Stimulated activated CD4-positive, alpha-beta T cell treated with anti-CD3 and anti-CD28 coated beads, Interleukin-1b, Interleukin-23, amount 100 ng/mL, for 4 hours (primary cell): ENCODE results near the gene ZBTB24.

Experiments used
- DNase-seq, 2 donors: peaks; one replicate each; pipeline ENCODE4 v3.0.0-alpha.2; 2020; ENCODE audit warnings: low read depth in 2 of 2

Gene ZBTB24

DNA sequence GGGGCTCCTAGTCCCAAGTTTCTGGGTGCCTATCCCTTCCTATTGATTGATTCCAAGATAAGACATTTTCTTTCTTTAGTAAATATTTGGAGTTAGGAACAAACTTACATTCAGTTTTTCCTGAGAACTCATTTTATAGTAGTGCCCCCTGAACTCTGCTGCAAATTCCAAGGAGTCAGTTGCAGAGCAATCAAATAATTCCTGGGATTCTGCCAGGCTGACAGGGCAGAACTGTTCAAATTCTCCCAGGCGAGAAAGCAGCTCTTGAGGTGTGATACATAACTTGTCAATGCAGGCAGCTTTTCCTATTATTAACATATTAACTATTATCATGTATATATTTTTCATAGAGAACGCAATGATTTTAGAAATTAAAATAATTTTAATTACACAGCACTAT, 15.9 kb upstream of the ZBTB24 start:
- DNase-seq = no peak

DNA sequence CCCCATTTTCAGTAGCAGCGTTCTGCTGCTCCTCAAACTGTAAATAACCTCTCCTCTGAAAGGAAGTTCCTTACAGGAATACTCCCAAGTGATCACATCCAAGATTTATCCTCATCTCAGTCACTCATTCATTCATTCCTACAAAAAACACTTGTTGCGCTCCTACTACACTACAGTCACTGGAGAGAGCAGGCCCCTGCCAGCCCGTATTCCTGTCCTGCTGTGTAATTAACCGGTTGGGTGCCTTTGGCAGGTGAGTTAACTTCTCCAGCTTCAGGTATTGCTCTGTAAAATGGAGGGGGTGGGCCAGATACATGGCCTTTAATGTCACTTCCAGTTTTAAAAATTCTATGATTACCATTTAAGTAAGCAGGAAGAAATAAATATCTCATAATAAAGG, 15.0 kb upstream of the ZBTB24 start:
- no peak for DNase-seq

DNA sequence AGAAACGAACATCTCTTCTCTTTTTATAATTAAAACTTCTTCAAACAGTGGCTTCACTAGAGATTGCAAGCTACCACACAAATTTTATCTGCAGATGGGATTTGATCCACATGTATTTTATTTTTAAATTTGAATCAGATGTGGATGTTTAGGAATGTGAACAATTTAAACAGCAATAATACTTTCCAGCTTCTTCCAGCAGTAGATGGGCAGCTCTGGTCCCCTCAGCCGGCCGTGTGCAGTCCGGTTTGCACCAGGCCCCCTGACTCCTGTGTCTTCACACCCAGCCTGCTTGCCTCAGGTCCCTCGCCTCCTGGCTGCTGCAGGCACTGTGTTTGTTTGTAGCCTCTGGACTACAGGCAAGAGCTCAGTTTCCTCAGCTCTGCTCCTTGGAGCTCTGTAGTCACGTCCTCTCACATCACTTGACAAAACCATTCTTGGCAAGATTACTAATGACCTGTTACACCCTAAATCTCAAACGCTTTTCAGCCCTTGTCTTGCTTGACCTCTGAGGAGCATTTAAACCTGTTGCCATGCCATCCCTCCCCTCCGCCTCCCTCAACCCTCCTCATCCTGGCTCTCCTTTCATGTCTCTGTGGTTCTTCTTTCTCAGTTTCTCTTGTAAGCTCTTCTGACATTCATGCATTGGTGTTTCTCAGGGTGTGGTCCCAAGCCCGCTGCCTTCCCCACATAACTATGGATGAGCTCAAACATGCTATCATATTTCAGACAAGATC, 13.2 kb upstream of the ZBTB24 start:
- no peak for DNase-seq

DNA sequence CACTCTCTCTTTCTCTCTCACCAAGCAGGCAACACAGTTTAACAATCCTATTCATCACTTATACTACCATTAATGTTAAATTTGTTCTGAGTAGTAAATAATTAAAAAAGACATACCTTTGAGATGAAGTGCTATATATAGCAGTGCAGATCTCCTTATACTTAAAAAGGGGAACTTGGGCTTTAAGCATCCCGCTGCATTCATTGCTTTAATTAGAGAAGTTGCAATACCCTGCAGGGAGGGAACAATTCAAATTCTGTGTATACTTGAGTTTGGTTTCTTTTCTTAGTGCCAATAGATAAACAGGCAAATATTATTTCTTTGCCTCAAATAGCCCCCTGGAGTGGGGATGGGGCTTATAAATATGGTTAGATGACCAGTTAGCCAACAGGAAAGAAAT, 10.8 kb upstream of the ZBTB24 start:
- DNase-seq = no peak

DNA sequence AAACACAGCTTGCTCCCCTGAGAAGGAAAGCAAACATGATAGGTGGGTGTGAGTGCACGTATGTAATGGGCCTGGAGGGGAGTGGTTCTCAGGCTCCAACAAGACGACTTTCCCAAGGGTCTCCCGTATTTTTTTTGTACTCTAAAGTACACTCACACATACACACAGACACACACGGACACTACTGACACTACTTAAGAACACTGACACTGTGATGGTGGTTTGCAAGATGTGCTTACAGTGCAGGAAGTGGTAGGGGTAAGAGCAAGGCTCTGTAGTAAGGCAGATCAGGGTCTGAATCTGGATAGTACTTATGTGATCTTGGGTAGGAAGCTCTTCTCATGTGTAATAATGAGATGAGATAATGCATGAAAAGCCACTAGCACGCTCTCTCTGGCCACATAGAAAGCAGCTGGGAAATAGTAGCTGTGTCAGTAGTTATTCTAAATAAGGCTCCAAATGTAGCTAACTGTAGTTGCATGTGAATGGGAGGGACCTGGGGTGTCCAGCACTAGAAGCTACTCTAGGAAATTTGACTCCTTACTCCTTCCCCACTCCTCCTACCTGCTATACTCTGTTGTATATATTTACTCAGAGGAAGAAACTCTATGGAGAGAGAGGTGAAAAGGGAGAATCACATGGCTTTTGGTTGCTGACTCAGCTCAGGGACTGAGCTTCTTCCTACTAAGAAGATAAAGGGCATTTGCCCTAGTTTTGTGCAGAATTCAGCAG, 8.4 kb upstream of the ZBTB24 start:
- no peak for DNase-seq

DNA sequence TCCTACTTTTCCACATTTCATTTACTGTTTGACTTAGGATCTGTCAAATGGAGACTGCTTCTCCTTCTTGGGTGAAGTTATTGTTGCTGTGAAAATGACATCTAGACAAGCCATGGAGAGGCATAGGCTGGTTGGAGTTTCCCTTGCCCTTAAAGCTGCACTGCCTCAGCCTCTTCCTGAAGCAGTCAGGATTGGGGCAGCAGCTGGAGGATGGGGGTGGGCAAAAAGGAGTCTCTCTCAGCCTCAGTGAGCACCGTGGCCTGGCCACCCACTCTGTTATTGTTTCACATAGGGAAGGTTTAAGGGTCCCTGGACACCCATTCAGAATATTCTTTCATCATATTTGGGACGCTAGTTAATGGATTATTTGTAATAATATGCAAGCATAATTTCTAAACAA, 7.7 kb upstream of the ZBTB24 start:
- DNase-seq = no peak

DNA sequence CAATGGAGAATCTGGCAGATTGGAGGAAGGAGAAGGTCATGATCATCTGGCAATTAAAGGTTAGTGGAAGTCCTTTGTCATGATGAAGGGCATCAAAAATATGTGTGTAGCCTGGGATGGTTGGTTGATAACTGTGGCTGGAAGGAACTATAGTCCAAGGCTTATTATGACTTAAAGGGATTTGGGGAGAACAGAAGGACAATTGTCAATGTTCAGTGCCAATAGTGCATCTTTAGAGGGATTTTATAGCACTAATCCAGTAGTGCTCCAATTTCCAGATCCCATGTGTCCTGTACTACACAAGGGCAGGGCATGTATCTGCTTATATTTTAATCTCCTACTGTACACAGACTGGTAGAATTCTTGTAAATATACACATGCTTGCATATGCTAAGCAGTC, 5.0 kb upstream of the ZBTB24 start:
- no peak for DNase-seq

DNA sequence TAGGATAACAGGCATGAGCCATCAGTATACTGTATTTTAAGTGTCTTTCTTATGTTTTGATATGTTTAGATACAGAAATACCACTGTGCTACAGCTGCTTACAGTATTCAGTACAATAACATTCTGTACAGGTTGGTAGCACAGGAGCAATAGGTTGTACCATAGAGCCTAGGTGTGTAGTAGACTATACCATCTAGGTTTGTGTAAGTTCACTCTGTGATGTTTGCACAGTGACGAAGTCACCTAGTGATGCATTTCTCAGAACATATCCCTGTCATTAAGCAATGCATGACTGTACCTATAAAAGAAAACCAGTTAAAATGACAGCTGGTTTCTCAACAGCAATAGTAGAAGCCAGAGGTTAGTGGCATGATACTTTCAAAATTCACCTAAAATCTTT, 3.0 kb upstream of the ZBTB24 start:
- DNase-seq = no peak

DNA sequence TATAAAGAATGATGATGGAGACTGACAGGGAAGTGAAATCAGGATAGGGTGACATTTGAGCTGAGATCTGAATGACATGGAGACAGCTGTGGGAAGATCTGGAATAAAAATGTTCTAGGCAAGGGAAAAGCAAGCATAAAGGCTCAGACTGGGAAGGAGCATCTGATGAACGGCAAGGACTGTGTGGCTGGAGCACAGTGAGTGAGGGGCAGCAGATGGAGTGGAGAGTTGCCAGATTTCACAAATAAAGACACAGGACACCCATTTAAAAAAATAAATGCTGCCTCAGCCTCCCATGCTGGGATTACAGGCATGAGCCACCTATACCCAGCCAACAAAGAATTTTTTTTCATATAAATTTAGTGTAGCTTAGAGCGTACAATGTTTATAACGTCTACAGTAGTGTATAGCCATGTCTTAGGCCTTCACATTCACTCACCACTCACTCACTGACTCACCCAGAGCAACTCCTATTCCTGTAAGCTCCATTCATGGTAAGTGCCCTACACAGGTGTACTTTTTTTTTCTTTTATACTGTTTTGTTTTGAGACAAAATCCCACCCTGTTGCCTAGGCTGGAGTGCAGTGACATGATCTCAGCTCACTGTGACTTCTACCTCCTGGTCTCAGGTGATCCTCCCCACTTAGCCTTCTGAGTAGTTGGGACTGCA, 2.4 kb upstream of the ZBTB24 start:
- no peak for DNase-seq

DNA sequence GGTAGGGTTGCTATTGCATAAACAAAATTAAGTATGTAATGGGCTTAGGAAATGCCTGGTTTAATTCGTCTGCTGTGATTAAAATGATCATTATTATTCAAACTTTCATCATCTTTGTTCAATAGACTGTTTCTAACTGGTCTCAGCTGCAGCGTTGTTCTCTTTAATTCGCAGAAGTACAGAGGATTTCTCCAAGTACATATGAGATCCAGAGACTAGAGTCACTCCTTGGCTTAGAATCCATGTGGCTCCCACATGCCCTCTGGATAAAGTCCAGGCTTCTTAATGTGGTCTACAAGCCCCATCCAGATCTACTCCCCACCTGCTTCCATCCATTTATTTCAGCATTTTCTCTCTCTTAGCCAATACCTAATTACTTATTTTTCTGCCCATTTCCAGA, 1.1 kb upstream of the ZBTB24 start:
- no peak for DNase-seq

DNA sequence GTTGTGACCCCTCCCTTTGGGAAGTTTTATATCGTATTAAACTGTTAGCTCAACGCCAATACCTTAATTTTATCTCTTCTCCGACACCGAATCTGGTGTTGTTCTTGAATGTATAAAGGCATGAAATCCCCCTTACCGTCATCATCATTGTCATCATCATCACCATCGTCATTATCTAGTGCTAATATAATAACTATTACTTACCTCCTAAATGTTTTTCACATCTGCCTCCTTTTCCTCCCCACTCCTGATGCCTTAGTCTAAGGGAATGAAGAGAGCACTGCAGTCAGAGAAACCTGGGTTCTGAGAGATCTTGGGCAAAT, 677 bp upstream of the ZBTB24 start:
- no peak for DNase-seq

DNA sequence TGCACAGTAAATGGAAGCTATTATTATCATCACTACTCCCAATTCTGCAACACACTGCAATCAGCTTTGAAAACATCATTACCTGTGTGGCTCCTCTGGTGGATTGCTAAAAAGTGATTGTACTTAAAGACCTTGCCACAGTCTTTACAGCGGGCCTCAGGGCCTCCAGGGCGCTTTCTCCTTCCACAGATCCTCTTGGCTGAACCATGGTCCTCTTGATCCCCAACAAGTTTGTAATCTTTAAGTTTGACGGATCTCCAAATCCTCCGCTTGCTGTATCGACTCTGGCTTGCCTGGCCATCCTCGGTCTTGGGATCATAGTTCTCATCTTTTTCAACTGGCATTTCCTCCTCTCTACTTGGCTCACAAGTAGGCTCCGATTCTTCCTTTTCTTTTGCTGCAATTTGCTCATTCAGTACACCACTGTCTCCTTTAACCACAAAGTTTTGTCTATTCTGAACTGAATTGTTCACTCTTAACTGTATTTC, 2.0 kb downstream of the ZBTB24 start:
- no peak for DNase-seq

DNA sequence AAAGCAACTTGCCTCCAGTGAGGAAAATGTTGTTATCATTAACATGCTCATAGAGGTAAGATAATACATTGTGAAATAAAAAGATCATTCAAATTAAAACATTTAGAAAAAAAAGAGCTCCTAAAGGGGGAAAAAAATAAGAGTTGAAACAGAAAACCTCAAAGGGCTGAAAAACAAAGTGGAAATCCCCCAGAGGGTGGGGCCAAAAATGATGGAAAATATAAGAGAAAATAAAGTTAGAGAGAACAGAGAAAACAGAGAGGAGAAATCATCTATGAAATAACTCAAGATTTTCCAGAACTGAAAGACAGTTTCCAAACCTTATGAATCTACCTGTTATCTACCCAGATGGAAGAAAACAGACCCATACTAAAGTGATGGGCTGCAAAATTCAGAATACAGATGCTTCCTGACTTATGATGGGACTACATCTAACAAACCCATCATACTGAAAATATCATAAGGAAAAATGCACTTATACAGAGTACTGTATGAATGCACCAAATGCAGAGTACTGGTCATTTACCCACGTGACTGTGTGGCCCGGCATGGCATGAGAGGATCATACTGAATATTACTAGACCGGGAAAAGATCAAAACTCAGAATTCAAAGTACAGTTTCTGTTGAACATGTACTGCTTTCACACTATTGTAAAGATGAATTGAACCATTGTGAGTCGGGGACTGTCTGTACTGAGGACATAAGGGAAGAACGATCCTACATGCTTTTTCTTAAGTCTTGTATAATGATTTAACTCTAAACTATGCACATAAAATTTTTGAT, 4.0 kb downstream of the ZBTB24 start:
- DNase-seq = no peak

DNA sequence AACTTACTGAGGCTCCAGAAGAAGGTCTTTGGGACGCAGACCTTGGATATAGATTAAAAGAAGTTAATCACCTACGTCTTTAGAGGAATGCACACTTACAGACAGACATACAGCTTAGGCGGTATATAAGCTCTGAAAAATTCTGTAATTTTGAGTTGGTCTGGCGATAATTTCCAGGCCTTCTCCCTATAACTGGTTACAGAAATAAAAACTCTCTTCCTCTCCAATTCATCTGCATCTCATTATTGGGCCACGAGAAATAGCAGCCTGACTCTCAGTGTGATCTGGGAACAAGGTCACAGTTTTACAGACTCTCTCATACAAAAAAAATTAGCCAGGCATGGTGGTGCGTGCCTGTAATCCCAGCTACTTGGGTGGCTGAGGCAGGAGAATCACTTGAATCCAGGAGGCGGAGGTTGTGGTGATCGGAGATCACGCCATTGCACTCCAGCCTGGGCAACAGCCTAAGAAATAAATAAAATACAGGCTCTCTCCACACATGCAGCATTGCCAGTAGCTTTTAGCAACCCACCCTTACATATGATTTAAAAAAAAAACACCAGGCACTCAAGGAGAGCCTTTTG, 4.7 kb downstream of the ZBTB24 start:
- no peak for DNase-seq

DNA sequence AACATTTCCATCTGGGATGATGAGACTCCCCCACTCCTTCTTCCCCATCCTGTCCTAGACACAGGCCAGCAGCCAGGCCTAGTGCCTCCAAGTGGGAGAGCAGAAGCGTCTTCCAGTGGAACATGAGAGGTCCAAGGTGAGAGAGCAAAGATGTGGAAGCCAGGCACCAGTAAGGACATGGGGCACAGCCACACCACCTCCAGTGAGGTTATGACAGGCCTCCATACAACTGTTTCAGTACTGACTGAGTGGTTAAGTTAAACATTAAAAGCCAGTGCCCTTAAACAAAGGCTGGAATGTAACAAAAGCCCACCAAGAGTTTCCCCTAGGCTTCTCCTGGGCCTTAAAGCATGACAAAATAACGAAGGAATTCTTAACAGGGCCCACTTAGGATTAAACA, 5.3 kb downstream of the ZBTB24 start:
- no peak for DNase-seq

DNA sequence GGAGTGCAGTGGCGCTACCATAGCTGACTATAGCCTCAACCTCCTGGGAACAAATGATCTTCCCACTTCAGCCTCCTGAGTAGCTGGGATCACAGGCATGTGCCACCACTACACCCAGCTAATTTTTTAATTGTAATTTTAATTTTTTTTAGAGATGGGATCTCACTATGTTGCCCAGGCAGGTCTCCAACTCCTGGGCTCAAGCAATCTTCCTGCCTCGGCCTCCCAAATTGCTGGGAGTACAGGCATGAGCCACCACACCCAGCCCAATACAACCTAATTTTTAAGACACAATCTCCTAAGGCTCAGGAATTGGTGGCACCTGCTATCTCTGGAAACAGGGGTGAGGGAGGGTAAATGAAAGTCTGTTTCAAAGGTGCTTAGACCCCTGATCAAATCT, 5.8 kb downstream of the ZBTB24 start:
- no peak for DNase-seq

DNA sequence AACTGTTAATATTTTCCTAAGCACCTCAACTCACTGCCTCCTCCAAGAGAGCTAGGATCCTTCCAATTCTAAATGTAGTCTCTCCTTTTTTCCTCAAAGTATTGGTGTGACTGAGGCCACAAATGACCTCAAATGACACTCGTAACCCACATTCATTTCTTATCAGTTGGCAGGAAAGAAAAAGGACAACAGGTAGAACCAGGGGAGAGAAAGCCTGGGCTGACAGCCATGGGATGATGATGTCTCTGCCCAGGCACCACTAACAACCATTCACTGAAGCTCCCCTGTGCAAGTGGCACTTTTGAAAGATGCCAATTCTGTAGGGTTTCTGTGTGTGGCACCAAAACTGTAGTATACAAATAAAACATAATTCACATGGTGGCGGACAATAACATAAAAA, 7.4 kb downstream of the ZBTB24 start:
- no peak for DNase-seq

DNA sequence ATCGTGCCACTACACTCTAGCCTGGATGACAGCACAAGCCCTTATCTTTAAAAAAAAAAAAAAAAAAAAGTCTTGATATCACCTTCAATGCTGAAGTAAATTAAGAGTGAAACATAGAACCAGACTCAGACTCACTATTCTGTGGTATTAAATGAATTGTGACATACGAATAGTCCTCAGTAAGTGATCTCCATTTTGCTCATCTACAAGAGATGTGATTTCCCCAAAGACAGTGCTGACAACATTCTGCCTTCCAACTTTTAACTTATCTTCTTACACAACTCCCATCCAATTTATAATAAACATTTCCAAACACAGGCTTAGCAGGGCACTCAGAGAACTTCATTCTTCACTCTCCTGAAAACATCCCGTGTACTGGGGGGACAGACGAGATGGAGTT, 8.0 kb downstream of the ZBTB24 start:
- no peak for DNase-seq

DNA sequence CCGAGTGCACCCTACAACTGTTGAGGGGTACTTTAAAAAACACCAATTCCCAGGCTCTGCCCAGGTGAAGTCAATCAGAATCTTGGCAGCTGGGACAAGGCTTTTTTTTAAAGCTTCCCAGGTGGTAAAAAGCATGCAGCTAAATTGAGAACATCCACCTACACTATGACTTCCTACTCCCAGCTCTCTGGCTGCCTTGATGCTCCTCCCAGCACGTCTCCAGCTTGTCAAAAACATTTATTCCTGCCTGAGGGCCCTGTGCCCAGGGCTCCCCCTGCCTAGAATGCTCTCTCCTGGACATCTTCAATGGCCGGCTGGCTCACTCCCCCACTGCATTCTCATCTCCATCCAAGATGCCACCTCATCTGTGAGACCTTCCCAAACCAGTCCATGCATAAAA, 9.9 kb downstream of the ZBTB24 start:
- no peak for DNase-seq

DNA sequence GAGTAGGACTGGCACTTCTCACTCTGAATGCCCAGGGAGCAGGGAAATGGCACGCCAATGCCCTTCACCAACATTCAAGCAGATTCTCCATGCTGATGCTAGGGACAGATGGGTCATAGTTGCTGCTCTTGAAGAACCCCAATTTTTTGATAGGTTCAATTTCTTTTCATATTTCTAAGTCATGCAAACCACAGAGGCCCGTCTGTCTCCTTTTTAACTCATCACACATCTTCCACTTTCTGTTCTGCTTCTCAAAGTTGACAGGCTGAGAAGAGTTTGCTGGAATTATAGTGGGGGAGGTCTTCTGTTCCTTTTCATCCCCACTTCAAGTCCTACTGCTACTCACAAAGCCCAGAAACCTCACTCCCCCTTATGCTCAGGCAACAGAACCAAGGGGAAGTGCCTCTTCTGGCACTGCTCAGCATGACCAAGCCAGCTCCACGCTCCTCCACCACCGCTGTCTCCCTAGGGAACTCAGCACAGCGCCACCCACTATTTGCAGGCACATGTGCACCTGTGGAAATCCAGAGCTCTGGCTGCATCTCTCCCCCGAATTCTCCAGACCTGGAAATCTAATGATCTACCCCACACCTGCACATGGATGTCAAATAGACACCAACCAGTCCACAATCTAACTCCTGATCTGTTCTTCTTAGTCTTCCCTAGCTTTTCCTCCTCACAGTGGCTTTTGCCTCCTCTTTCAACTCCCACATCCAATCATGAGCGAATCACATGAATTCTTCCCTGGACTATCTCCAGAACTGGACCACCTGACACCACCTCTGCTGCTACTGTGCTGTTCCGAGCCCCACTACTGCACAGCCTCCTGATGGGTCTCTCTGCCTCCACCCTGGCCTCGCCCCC, 10.7 kb downstream of the ZBTB24 start:
- no peak for DNase-seq
